Esophagus muscularis mucosa (tissue), 3 donors: ENCODE results near the gene RELA.

Experiments used
- POLR2A ChIP-seq: fragments of 450-650 bp; IDR thresholded peaks from one replicate; pipeline ENCODE4 v1.6.1; 2017; ENCODE audit warnings: antibody characterized with exemption, moderate library complexity, mild to moderate bottlenecking, low read depth
- TF ChIP-seq, protein P1 (sequence below), 3 experiments: fragments of 200-600 bp in 2 of 3; fragments of 450-650 bp in 1 of 3; sonication (generic) in 2 of 3; IDR thresholded peaks; one replicate each; pipeline ENCODE4 v1.5.1; 2017 to 2019; ENCODE audit warnings: antibody characterized with exemption in 3 of 3, mild to moderate bottlenecking in 2 of 3, moderate library complexity in 1 of 3

DNA sequence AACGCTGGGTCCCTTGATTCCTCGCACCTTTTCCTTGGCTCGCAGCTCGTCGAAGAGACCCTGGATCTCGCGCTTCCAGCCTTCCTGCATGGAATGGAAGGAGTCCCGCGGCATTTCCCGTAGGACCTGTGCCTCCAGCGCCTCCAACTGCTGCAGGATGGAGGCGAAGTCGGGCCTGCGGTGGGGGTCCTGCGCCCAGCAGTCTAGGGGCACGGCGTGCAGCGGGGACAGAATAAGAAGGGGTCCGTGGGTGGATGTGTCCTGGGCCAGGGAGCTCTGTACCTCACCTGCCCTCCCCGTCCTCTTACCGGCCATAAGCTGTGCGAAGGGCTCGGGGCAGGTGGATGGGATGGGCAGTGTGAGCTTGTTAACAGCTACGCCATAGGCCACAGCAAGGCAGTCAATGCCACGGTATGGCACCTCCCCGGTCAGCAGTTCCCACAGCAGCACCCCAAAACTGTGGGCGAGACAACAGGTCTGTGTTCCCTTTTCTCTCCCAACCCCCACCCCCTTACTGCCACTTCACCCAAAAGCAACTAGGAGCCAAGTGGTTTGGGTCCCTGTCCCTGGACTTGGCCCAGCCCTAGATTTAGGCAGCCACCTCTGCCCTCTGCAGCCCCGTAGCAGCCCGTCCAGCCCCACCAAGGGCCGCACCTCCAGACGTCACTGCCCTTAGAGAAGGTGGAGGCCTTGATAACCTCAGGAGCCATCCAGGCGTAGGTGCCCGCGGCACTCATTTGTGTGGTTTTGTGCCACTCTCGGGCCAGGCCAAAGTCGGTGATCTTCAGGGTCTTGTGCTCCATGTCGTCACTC lies 54.9 kb downstream of the RELA start:
- TF ChIP-seq, protein P1, sequence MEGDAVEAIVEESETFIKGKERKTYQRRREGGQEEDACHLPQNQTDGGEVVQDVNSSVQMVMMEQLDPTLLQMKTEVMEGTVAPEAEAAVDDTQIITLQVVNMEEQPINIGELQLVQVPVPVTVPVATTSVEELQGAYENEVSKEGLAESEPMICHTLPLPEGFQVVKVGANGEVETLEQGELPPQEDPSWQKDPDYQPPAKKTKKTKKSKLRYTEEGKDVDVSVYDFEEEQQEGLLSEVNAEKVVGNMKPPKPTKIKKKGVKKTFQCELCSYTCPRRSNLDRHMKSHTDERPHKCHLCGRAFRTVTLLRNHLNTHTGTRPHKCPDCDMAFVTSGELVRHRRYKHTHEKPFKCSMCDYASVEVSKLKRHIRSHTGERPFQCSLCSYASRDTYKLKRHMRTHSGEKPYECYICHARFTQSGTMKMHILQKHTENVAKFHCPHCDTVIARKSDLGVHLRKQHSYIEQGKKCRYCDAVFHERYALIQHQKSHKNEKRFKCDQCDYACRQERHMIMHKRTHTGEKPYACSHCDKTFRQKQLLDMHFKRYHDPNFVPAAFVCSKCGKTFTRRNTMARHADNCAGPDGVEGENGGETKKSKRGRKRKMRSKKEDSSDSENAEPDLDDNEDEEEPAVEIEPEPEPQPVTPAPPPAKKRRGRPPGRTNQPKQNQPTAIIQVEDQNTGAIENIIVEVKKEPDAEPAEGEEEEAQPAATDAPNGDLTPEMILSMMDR (IDR thresholded peaks at IDR 0.05) = no peak
- no peak for TF ChIP-seq POLR2A
